Testis (tissue), 3 donors: ENCODE measurements around the gene EDA. TPM values are rescaled to one million over a fixed set of nuclear protein-coding genes. Genes with fewer than 3 reads are reported as not detected.

Experiments
- DNase-seq: peaks from one replicate; pipeline ENCODE4 v3.0.0-alpha.2; 2019
- H3K27ac ChIP-seq, 2 donors: fragments of 200-600 bp; sonication (generic); one replicate each; pipeline ENCODE4 v1.5.1; 2019
- H3K27me3 ChIP-seq: fragments of 200-600 bp; sonication (generic); one replicate; pipeline ENCODE4 v1.5.1; 2019
- H3K36me3 ChIP-seq: fragments of 200-600 bp; sonication (generic); one replicate; pipeline ENCODE4 v1.5.1; 2017; ENCODE audit warnings: low read depth; ENCODE audit errors: missing control alignments
- H3K4me1 ChIP-seq: fragments of 200-600 bp; sonication (generic); one replicate; pipeline ENCODE4 v1.5.1; 2019
- H3K4me3 ChIP-seq, 2 donors: fragments of 200-600 bp; sonication (generic); one replicate each; pipeline ENCODE4 v1.5.1; 2017 to 2019
- H3K9me3 ChIP-seq: fragments of 200-600 bp; sonication (generic); one replicate; pipeline ENCODE4 v1.5.1; 2017
- CTCF ChIP-seq, 3 experiments: fragments of 450-650 bp in 2 of 3; fragments of 200-600 bp in 1 of 3; sonication (generic) in 1 of 3; IDR thresholded peaks; one replicate each; pipeline ENCODE4 v1.5.1; 2016 to 2019; ENCODE audit warnings: antibody characterized with exemption in 3 of 3, mild to moderate bottlenecking in 2 of 3, moderate library complexity in 1 of 3
- POLR2A ChIP-seq: fragments of 450-650 bp; IDR thresholded peaks from one replicate; pipeline ENCODE4 v1.6.1; 2017; ENCODE audit warnings: antibody characterized with exemption, mild to moderate bottlenecking, moderate library complexity
- WGBS, 2 donors: methylation state at CpG; one replicate each; pipeline ENCODE4 v1.1.5; 2018; 5-methylcytosine and 5-hydroxymethylcytosine counted together
- intact Hi-C: fragments of 100-400 bp; cut with DNase I; formaldehyde crosslinking; loops from one replicate; pipeline ENCODE4 v1.15.1; 2023; ENCODE audit warnings: low total_unique reads
- polyA plus RNA-seq: library from polyadenylated mRNA; stranded (reverse); fragments of 350-450 nt; fragmentation: Illumina TruSeq; extraction: RNeasy Lipid Tissue Mini Kit (QIAGEN cat#74804); gene quantifications from one replicate; pipeline ENCODE4 v1.2.3, GENCODE V29; 2014; ENCODE audit warnings: low read depth, low replicate concordance; ENCODE audit not compliant: insufficient read depth
- total RNA-seq, 2 donors: library from RNA; depleted of rRNA; stranded (reverse); fragments of >200 nt; gene quantifications; one replicate each; pipeline ENCODE4 v1.2.3, GENCODE V29; 2016

The EDA gene
- total and polyA plus RNA-seq, 3 donors from 2014 or later, result 3.0 to 4.6 (median 4.3) TPM

DNA sequence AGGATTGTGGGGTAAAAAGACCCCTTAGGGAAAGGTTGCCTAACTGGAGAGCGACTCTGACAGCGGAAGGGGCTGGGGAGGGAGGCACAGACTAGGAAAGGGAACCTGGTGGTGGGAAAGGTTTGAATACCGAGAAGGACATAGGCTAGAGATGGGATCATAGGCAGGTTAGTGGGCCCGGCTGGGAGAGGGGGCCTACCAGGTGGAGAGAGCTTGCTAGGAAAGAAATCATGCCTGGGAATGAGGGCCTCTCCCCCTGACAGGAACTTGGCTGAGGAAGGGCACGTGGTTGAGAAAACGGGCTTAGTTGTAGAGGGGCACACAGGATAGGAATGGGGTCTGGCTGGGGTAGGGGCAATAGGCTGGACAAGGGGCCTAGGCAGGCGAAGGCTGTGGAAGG, 450.7 kb downstream of the EDA start:
- DNase-seq, result no peak
- intact Hi-C loops, result no loop called here
- no peak overlapping the region for H3K4me3 ChIP-seq
- no peaks in the 10 kb centered on the region for H3K27me3 ChIP-seq
- no peaks in the 10 kb centered on the region for H3K36me3 ChIP-seq
- H3K4me1 ChIP-seq, result no peaks in the 10 kb centered on the region
- WGBS, 2 donors, result 95 to 99% methylated on average over 7 of the region's 7 CpGs
- no peaks in the 10 kb centered on the region for H3K9me3 ChIP-seq
- TF ChIP-seq POLR2A (no peak), CTCF (IDR thresholded peaks at IDR 0.05) (no peak)
- no peak overlapping the region for H3K27ac ChIP-seq

DNA sequence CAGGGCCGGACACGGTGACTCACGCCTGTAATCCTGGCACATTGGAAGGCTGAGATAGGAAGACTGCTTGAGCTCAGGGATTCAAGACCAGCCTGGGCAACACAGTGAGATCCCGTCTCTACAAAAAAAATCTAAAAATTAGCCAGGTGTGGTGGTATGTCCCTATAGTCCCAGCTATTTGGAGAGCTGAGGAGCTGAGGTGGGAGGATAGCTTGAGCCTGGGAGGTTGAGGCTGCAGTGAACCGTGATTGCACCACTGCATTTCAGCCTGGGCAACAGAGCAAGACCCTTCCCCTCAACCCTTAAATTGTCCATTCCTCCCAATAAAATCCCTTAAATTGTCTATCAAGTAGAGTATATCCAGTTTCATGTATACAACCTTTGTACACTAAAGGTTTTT, 463.4 kb downstream of the EDA start:
- WGBS, 2 donors, result 91 to 97% methylated on average over 4 to 5 of the region's 5 CpGs
- intact Hi-C loops, result no loop called here
- no peak for TF ChIP-seq CTCF (IDR thresholded peaks at IDR 0.05)
- TF ChIP-seq POLR2A, result no peak

GRCh38 chrX:70079870-70080269, 464.0 kb downstream of the EDA start:
- Histone ChIP-seq H3K27ac (no peak overlapping the region), H3K36me3 (no peaks in the 10 kb centered on the region), H3K4me1 (no peaks in the 10 kb centered on the region), H3K27me3 (no peaks in the 10 kb centered on the region), H3K9me3 (no peaks in the 10 kb centered on the region), H3K4me3 (no peak overlapping the region)
- no peak for DNase-seq
- no peak for TF ChIP-seq POLR2A
- TF ChIP-seq CTCF (IDR thresholded peaks at IDR 0.05), result no peak
- WGBS, 2 donors, result 33 to 38% methylated on average over 3 of the region's 3 CpGs
- intact Hi-C loops, result no loop called here

More for the DNA sequence above, 463.4 kb downstream of the EDA start:
- H3K36me3 ChIP-seq, result no peaks in the 10 kb centered on the region
- no peaks in the 10 kb centered on the region for H3K9me3 ChIP-seq
- DNase-seq, result no peak
- H3K4me3 ChIP-seq, result no peak overlapping the region
- no peak overlapping the region for H3K27ac ChIP-seq
- H3K4me1 ChIP-seq, result no peaks in the 10 kb centered on the region
- H3K27me3 ChIP-seq, result no peaks in the 10 kb centered on the region

DNA sequence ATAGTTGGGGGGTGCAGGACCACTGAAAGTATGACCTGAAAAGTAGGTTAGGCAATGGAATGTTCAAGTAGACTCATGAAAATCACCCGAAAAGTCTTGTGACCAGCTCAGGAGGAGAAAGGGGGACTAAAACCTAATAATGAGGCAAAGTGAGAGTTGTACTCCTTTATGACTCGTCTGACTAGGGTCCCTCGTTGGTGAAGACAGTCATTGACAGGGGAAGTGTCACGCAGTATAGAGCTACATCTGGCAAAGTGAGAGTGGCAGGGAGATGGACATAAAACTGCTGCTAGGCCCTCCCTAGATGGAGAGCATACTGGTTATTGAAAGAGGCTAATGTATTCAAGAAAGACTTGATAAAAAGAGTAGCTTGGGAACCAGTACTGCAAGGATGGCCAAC, 466.8 kb downstream of the EDA start:
- Histone ChIP-seq H3K27ac (no peak overlapping the region), H3K36me3 (no peaks in the 10 kb centered on the region), H3K4me1 (no peaks in the 10 kb centered on the region), H3K4me3 (no peak overlapping the region), H3K9me3 (no peaks in the 10 kb centered on the region), H3K27me3 (no peaks in the 10 kb centered on the region)
- TF ChIP-seq POLR2A (no peak), CTCF (IDR thresholded peaks at IDR 0.05) (no peak)
- intact Hi-C loops, result no loop called here
- DNase-seq, result no peak
- 64 to 88% methylated on average over 4 of the region's 4 CpGs for WGBS, 2 donors

- H3K36me3 ChIP-seq, result no peaks in the 10 kb centered on the region
- no peaks in the 10 kb centered on the region for H3K9me3 ChIP-seq
- no peak for DNase-seq
- no peak overlapping the region for H3K4me3 ChIP-seq
- no peaks in the 10 kb centered on the region for H3K4me1 ChIP-seq
- H3K27me3 ChIP-seq, result no peaks in the 10 kb centered on the region
- TF ChIP-seq CTCF (IDR thresholded peaks at IDR 0.05), result no peak
- no peak for TF ChIP-seq POLR2A
- intact Hi-C loops, result no loop called here
- 86 to 88% methylated on average over 4 to 5 of the region's 5 CpGs for WGBS, 2 donors
- no peak overlapping the region for H3K27ac ChIP-seq
Measured at GRCh38 chrX:70084592-70085240, 468.8 kb downstream of the EDA start.
